Measurements from ENCODE around the gene SERTAD1. TPM values are rescaled to one million over a fixed set of nuclear protein-coding genes. Genes with fewer than 3 reads are reported as not detected.
"Not testable (repeated sequence)": the region's sequence is repeated elsewhere in the genome, so short reads cannot be mapped to it uniquely, and the experiment has no call there.

Gene SERTAD1
- total RNA-seq, 2 donors from 2014 or later, result 12.7 to 27.2 TPM

GRCh38 chr19:40464059-40465024, 38.5 kb upstream of the SERTAD1 start:
- TF ChIP-seq, protein P1, sequence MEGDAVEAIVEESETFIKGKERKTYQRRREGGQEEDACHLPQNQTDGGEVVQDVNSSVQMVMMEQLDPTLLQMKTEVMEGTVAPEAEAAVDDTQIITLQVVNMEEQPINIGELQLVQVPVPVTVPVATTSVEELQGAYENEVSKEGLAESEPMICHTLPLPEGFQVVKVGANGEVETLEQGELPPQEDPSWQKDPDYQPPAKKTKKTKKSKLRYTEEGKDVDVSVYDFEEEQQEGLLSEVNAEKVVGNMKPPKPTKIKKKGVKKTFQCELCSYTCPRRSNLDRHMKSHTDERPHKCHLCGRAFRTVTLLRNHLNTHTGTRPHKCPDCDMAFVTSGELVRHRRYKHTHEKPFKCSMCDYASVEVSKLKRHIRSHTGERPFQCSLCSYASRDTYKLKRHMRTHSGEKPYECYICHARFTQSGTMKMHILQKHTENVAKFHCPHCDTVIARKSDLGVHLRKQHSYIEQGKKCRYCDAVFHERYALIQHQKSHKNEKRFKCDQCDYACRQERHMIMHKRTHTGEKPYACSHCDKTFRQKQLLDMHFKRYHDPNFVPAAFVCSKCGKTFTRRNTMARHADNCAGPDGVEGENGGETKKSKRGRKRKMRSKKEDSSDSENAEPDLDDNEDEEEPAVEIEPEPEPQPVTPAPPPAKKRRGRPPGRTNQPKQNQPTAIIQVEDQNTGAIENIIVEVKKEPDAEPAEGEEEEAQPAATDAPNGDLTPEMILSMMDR (IDR thresholded peaks at IDR 0.05), result peak; percentile 84 to 88
- Histone ChIP-seq H3K27ac (peak overlapping the region; percentile 95 to 98), H3K4me1 (peaks cover 0 to 32% of the 10 kb centered on the region in 2 donors), H3K9me3 (no peaks in the 10 kb centered on the region), H3K36me3 (no peaks in the 10 kb centered on the region), H3K4me3 (peak overlapping the region; percentile 73 to 84), H3K27me3 (no peaks in the 10 kb centered on the region)
- peak; percentile 94 for DNase-seq (ENCODE audit: low spot score)

GRCh38 chr19:40463587-40464037, 37.8 kb upstream of the SERTAD1 start:
- H3K36me3 ChIP-seq; DNase-seq (ENCODE audit: low spot score); H3K9me3 ChIP-seq; H3K27me3 ChIP-seq: not testable (repeated sequence)
- peaks cover 0 to 32% of the 10 kb centered on the region in 2 donors for H3K4me1 ChIP-seq
- H3K27ac ChIP-seq, result peak overlapping the region; percentile 95 to 98
- H3K4me3 ChIP-seq, result peak overlapping the region in 1 of 2 donors; percentile 84

DNA sequence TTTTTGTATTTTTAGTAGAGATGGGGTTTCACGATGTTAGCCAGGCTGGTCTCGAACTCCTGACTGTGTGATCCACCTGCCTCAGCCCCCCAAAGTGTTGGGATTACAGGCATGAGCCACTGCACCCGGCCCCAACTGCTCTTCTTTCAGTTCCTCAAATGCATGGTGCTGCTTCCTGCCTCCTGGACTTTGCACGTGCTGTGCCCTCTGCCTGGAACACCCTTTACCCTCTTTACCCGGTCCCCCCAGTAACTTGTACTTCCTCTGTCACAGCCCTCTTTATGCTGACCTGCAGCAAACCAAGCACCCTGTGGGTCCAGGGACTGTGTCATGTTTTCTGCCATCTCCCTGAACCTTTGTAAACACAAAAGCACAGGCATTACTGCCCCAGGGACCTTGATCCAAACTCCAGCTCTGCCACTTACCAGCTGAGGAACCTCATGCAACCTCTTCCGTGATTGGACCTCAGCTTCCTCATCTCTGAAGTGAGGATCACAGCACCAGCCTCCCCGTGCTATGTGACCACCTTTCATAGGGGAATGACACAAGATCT, 36.0 kb upstream of the SERTAD1 start:
- Histone ChIP-seq H3K4me1 (peaks cover 0 to 27% of the 10 kb centered on the region in 2 donors), H3K27me3 (no peaks in the 10 kb centered on the region), H3K4me3 (no peak overlapping the region), H3K27ac (no peak overlapping the region), H3K9me3 (no peaks in the 10 kb centered on the region), H3K36me3 (peaks cover 8% of the 10 kb centered on the region)
- TF ChIP-seq, protein P1 (IDR thresholded peaks at IDR 0.05), result no peak
- peak; percentile 64 for DNase-seq (ENCODE audit: low spot score)

- Histone ChIP-seq H3K4me3 (no peak overlapping the region), H3K36me3 (peaks cover 8% of the 10 kb centered on the region), H3K4me1 (peaks cover 0 to 16% of the 10 kb centered on the region in 2 donors), H3K9me3 (no peaks in the 10 kb centered on the region), H3K27me3 (no peaks in the 10 kb centered on the region), H3K27ac (no peak overlapping the region)
- TF ChIP-seq, protein P1 (IDR thresholded peaks at IDR 0.05), result no peak
- DNase-seq (ENCODE audit: low spot score), result no peak
Measured at GRCh38 chr19:40460185-40460584, 34.4 kb upstream of the SERTAD1 start.

- Histone ChIP-seq H3K27ac (no peak overlapping the region), H3K27me3 (no peaks in the 10 kb centered on the region), H3K4me1 (peaks cover 0 to under 1% of the 10 kb centered on the region in 2 donors), H3K9me3 (no peaks in the 10 kb centered on the region), H3K36me3 (peaks cover 8% of the 10 kb centered on the region), H3K4me3 (no peak overlapping the region)
- TF ChIP-seq, protein P1 (IDR thresholded peaks at IDR 0.05), result no peak
- DNase-seq (ENCODE audit: low spot score), result no peak
Measured at GRCh38 chr19:40458597-40458974, 32.8 kb upstream of the SERTAD1 start.

DNA sequence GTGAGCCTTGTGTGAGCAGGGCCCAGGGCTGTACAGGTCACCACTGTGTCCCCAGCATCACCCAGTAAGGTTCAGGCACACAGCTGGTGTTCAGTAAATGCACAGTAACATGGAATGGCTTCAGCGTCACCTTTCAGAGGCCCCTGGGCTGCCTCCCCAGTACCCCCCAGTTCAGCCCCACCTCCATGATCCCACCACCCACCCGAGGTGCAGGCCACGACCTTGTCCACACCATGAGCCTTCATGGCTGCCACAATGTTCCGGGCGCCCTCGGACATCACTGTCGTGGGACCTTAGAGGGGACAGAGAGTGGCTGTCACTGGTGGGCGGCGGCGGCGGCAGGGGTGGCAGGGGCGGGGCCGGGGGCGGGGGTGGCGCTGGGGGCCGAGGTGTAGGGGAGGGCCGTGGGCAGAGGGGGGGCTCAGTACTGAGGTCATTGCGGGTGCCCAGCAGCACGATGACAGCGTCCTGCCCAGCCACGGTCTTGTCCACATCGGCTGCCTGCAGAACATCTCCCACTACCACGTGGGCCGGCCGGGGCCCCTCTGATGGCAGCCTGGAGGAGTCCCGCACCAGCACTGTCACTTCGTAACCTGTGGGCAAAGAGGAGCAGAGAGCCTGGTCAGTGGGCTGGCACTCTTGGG, 32.3 kb upstream of the SERTAD1 start:
- DNase-seq (ENCODE audit: low spot score), result no peak
- Histone ChIP-seq H3K9me3 (no peaks in the 10 kb centered on the region), H3K4me1 (no peaks in the 10 kb centered on the region)

More for the DNA sequence above, 32.3 kb upstream of the SERTAD1 start:
- no peak overlapping the region for H3K4me3 ChIP-seq
- H3K27me3 ChIP-seq, result no peaks in the 10 kb centered on the region
- TF ChIP-seq, protein P1 (IDR thresholded peaks at IDR 0.05), result no peak
- peaks cover 8% of the 10 kb centered on the region for H3K36me3 ChIP-seq
- no peak overlapping the region for H3K27ac ChIP-seq

All from right atrium auricular region (tissue), 2 donors.